Cardiac fibroblast (primary cell): ENCODE data around the gene NDUFS4.

Experiments used
- DNase-seq, 2 donors: peaks; one replicate each; pipeline versions ENCODE4 v3.0.0 to v3.0.0-alpha.2; 2010; ENCODE audit warnings: low read depth in 2 of 2
- H3K4me3 ChIP-seq, 2 donors: replicated peaks in 1 of 2; 1 replicate in 1 of 2; 2 replicates in 1 of 2; pipeline ENCODE4 v1.5.1; 2011; ENCODE audit warnings: low read depth in 2 of 2, low read length in 2 of 2, mild to moderate bottlenecking in 2 of 2, moderate library complexity in 1 of 2
- CTCF ChIP-seq: IDR thresholded peaks from one replicate; pipeline ENCODE4 v1.5.1; 2011; ENCODE audit warnings: low read depth, mild to moderate bottlenecking, low read length, inconsistent platforms

Gene NDUFS4

GRCh38 chr5:53568871-53569270 is 8.4 kb downstream of the NDUFS4 start:
- TF ChIP-seq CTCF = no peak
- DNase-seq = peak in 1 of 2 donors; percentile 5
- H3K4me3 ChIP-seq = no peak overlapping the region

GRCh38 chr5:53569453-53569852 is 9.0 kb downstream of the NDUFS4 start:
- no peak for TF ChIP-seq CTCF
- no peak overlapping the region for H3K4me3 ChIP-seq
- no peak for DNase-seq

DNA sequence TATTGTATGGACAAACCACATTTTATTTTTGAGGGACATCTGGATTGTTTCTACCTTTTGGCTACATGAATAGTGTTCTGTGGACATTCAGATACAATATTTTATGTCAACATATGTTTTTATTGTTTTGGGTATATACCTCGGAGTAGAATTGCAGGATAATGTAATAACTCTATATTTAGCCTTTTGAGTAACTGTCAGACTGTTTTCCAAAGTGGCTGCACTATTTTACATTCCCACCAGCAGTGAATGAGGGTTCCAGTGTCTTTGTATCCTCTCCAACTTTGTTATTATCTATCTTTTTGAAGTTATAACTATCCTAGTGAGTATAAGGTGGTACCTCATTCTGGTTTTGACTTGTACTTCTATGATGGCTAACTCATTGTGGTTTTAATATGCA is 11.0 kb downstream of the NDUFS4 start:
- TF ChIP-seq CTCF = no peak
- no peak for DNase-seq
- H3K4me3 ChIP-seq = no peak overlapping the region

- no peak for DNase-seq
- TF ChIP-seq CTCF = no peak
- no peak overlapping the region for H3K4me3 ChIP-seq
Measured at GRCh38 chr5:53575101-53575500, 14.7 kb downstream of the NDUFS4 start.

DNA sequence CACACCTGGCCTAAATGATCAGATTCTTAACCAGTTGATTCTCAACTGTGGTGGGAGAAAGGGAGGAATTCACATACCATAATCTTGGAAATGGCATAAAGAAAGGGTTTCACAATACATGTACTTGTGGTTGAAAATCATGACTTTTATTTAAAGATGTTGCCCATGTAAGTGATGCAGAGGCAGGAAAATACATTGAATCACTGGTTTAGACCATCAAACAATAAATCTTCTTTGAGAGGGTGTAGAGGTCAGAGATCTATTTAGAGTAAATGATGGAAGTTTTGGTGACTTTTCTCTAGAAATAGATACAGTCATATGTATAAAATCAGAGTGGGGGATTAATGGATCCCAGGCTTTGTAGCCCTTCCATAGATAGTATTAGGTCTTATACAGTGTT is 15.4 kb downstream of the NDUFS4 start:
- no peak overlapping the region for H3K4me3 ChIP-seq
- TF ChIP-seq CTCF = no peak
- DNase-seq = no peak

DNA sequence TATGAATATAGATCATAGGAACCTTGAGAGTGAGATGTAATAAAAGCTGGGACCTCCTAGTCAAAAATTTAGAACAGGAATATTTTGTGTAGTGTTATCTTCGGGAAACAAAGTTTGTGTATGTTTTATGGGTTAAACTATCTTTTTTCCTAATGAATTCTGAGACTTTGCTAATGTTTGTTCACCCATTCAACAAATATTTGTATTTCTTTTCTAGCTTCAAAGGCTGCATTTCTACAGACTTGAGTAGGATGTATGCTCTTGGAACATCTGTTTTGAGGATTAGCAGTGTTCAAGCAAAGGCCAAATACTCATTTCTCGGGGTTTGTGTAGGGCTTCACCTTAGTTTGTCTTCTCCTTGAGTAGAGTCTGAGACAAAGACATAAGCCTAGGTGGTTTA is 16.2 kb downstream of the NDUFS4 start:
- no peak for TF ChIP-seq CTCF
- H3K4me3 ChIP-seq = no peak overlapping the region
- no peak for DNase-seq

GRCh38 chr5:53578854-53579253 is 18.4 kb downstream of the NDUFS4 start:
- no peak for DNase-seq
- H3K4me3 ChIP-seq = no peak overlapping the region
- TF ChIP-seq CTCF = no peak
